ENCODE data around the gene MRPL55.

The MRPL55 gene

GRCh38 chr1:228075801-228076271 is 33.3 kb downstream of the MRPL55 start:
- TF ChIP-seq GATA1 (IDR thresholded peaks at IDR 0.05; ENCODE audit: low read depth, low read length) (no peak), POLR2A (IDR thresholded peaks at IDR 0.05; ENCODE audit: low read length) (no peak)

GRCh38 chr1:228074954-228075730 is 34.0 kb downstream of the MRPL55 start:
- peak in 1 of 2 experiments; percentile 11 for DNase-seq
- no peak for TF ChIP-seq GATA1 (IDR thresholded peaks at IDR 0.05; ENCODE audit: low read depth, low read length)
- no peak for TF ChIP-seq POLR2A (IDR thresholded peaks at IDR 0.05; ENCODE audit: low read length)

More at GRCh38 chr1:228075801-228076271, 33.3 kb downstream of the MRPL55 start:
- DNase-seq = no peak

- no peak for TF ChIP-seq GATA1 (IDR thresholded peaks at IDR 0.05; ENCODE audit: low read depth, low read length)
- TF ChIP-seq POLR2A (IDR thresholded peaks at IDR 0.05; ENCODE audit: low read length) = no peak
- DNase-seq = peak; percentile 31 to 37
Observed at GRCh38 chr1:228073857-228074545, 35.1 kb downstream of the MRPL55 start.

- no peak for DNase-seq
- TF ChIP-seq GATA1 (IDR thresholded peaks at IDR 0.05; ENCODE audit: low read depth, low read length) (no peak), POLR2A (IDR thresholded peaks at IDR 0.05; ENCODE audit: low read length) (no peak)
Observed at GRCh38 chr1:228073061-228073856, 35.8 kb downstream of the MRPL55 start.

GRCh38 chr1:228072658-228073043 is 36.4 kb downstream of the MRPL55 start:
- TF ChIP-seq POLR2A (IDR thresholded peaks at IDR 0.05; ENCODE audit: low read length) (peak; percentile 21), GATA1 (IDR thresholded peaks at IDR 0.05; ENCODE audit: low read depth, low read length) (no peak)
- DNase-seq = no peak

GRCh38 chr1:228071839-228072657 is 37.1 kb downstream of the MRPL55 start:
- no peak for DNase-seq
- TF ChIP-seq GATA1 (IDR thresholded peaks at IDR 0.05; ENCODE audit: low read depth, low read length) = no peak
- TF ChIP-seq POLR2A (IDR thresholded peaks at IDR 0.05; ENCODE audit: low read length) = peak; percentile 44

GRCh38 chr1:228070851-228071250 is 38.2 kb downstream of the MRPL55 start:
- DNase-seq = no peak
- TF ChIP-seq GATA1 (IDR thresholded peaks at IDR 0.05; ENCODE audit: low read depth, low read length) (no peak), POLR2A (IDR thresholded peaks at IDR 0.05; ENCODE audit: low read length) (no peak)

- DNase-seq = no peak
- TF ChIP-seq GATA1 (IDR thresholded peaks at IDR 0.05; ENCODE audit: low read depth, low read length) = no peak
- TF ChIP-seq POLR2A (IDR thresholded peaks at IDR 0.05; ENCODE audit: low read length) = no peak
Observed at GRCh38 chr1:228070173-228070572, 38.9 kb downstream of the MRPL55 start.

GRCh38 chr1:228068359-228068758 is 40.7 kb downstream of the MRPL55 start:
- TF ChIP-seq POLR2A (IDR thresholded peaks at IDR 0.05; ENCODE audit: low read length) = no peak
- no peak for TF ChIP-seq GATA1 (IDR thresholded peaks at IDR 0.05; ENCODE audit: low read depth, low read length)
- DNase-seq = no peak

GRCh38 chr1:228066891-228067654 is 42.0 kb downstream of the MRPL55 start:
- no peak for DNase-seq
- TF ChIP-seq POLR2A (IDR thresholded peaks at IDR 0.05; ENCODE audit: low read length) (no peak), GATA1 (IDR thresholded peaks at IDR 0.05; ENCODE audit: low read depth, low read length) (no peak)

GRCh38 chr1:228066416-228066815 is 42.7 kb downstream of the MRPL55 start:
- DNase-seq = no peak

GRCh38 chr1:228065543-228066347 is 43.4 kb downstream of the MRPL55 start:
- no peak for DNase-seq
- TF ChIP-seq POLR2A (IDR thresholded peaks at IDR 0.05; ENCODE audit: low read length) (no peak), GATA1 (IDR thresholded peaks at IDR 0.05; ENCODE audit: low read depth, low read length) (no peak)

More at GRCh38 chr1:228066416-228066815, 42.7 kb downstream of the MRPL55 start:
- TF ChIP-seq GATA1 (IDR thresholded peaks at IDR 0.05; ENCODE audit: low read depth, low read length) (no peak), POLR2A (IDR thresholded peaks at IDR 0.05; ENCODE audit: low read length) (no peak)
